GM18520 (cell line): Measurements from ENCODE around the gene CAMTA1.

Source experiments
- ATAC-seq: cut with Tn5 transposase; IDR thresholded peaks from one replicate; pipeline ENCODE4 v1.9.1; 2021; ENCODE audit not compliant: unreplicated experiment

The CAMTA1 gene

GRCh38 chr1:6969762-6970161 lies 184.5 kb downstream of the CAMTA1 start:
- no peak for ATAC-seq

GRCh38 chr1:6970221-6970620 lies 185.0 kb downstream of the CAMTA1 start:
- ATAC-seq = no peak

- no peak for ATAC-seq
Measured at GRCh38 chr1:6971048-6971447, 185.8 kb downstream of the CAMTA1 start.

GRCh38 chr1:6971699-6972098 lies 186.4 kb downstream of the CAMTA1 start:
- ATAC-seq = no peak

- no peak for ATAC-seq
Measured at GRCh38 chr1:6972399-6972798, 187.1 kb downstream of the CAMTA1 start.

- ATAC-seq = no peak
Measured at GRCh38 chr1:6975331-6976043, 190.2 kb downstream of the CAMTA1 start.

- no peak for ATAC-seq
Measured at GRCh38 chr1:6976044-6976375, 190.8 kb downstream of the CAMTA1 start.

- ATAC-seq = no peak
Measured at GRCh38 chr1:6979003-6979613, 193.9 kb downstream of the CAMTA1 start.

- ATAC-seq = no peak
Measured at GRCh38 chr1:6981595-6981994, 196.3 kb downstream of the CAMTA1 start.

- no peak for ATAC-seq
Measured at GRCh38 chr1:6982443-6982842, 197.2 kb downstream of the CAMTA1 start.

GRCh38 chr1:6982860-6983259 lies 197.6 kb downstream of the CAMTA1 start:
- ATAC-seq = no peak

- no peak for ATAC-seq
Measured at GRCh38 chr1:6984536-6984935, 199.3 kb downstream of the CAMTA1 start.

GRCh38 chr1:6984986-6985385 lies 199.7 kb downstream of the CAMTA1 start:
- no peak for ATAC-seq

- ATAC-seq = no peak
Measured at GRCh38 chr1:6985549-6986276, 200.5 kb downstream of the CAMTA1 start.

- ATAC-seq = no peak
Measured at GRCh38 chr1:6986281-6986680, 201.0 kb downstream of the CAMTA1 start.

- ATAC-seq = no peak
Measured at GRCh38 chr1:6987940-6988339, 202.7 kb downstream of the CAMTA1 start.

GRCh38 chr1:6988796-6989195 lies 203.5 kb downstream of the CAMTA1 start:
- no peak for ATAC-seq

- ATAC-seq = no peak
Measured at GRCh38 chr1:6989212-6990159, 204.2 kb downstream of the CAMTA1 start.

GRCh38 chr1:6991266-6991665 lies 206.0 kb downstream of the CAMTA1 start:
- ATAC-seq = no peak

GRCh38 chr1:6995789-6996188 lies 210.5 kb downstream of the CAMTA1 start:
- ATAC-seq = no peak

GRCh38 chr1:6996371-6996770 lies 211.1 kb downstream of the CAMTA1 start:
- ATAC-seq = no peak
